ENCODE data around the gene GSS. TPM values are rescaled to one million over a fixed set of nuclear protein-coding genes. Genes with fewer than 3 reads are reported as not detected.
A peak's percentile ranks its signal among the peaks of the same experiment; 100 is the strongest.

GSS gene
- polyA plus RNA-seq, 3 donors, result 30.4 to 52.9 (median 34.0) TPM

GRCh38 chr20:34998331-34998950 lies 42.8 kb upstream of the GSS start:
- H3K27ac ChIP-seq (ENCODE audit: low read depth in 1 of 2, low read length in 2 of 2), result no peak overlapping the region
- peaks cover 0 to 2% (median 0%) of the 10 kb centered on the region in 7 donors for H3K9me3 Mint-ChIP-seq
- H3K4me1 ChIP-seq (ENCODE audit: control insufficient read depth in 1 of 2, insufficient read depth in 2 of 2, low read length in 2 of 2), result no peaks in the 10 kb centered on the region
- peak overlapping the region in 2 of 7 donors; percentile 27 to 67 for H3K27ac Mint-ChIP-seq
- no peak overlapping the region for H3K4me2 ChIP-seq (replicated peaks; ENCODE audit: extremely low read depth, low read length, poor library complexity, severe bottlenecking)
- peaks cover 82 to 98% of the 10 kb centered on the region in 2 donors for H3K36me3 ChIP-seq (replicated peaks in 1 of 2; ENCODE audit: control insufficient read depth in 1 of 2, insufficient read depth in 2 of 2, low read length in 2 of 2)
- no peak for DNase-seq
- H3K9me3 ChIP-seq (replicated peaks in 1 of 2; ENCODE audit: control insufficient read depth in 1 of 2, insufficient read depth in 1 of 2, low read length in 2 of 2), result no peaks in the 10 kb centered on the region
- H4K20me1 ChIP-seq (ENCODE audit: insufficient read depth, low read length), result peaks cover 22% of the 10 kb centered on the region
- H3K27me3 ChIP-seq (ENCODE audit: control insufficient read depth in 2 of 2, insufficient read depth in 2 of 2, low read length in 2 of 2), result no peaks in the 10 kb centered on the region
- H2AFZ ChIP-seq (ENCODE audit: insufficient read depth, low read depth, low read length, poor library complexity, severe bottlenecking), result no peak overlapping the region
- 98% methylated on average over 24 of the region's 28 CpGs for WGBS (ENCODE audit: insufficient coverage)
- intact Hi-C loops (cut with micrococcal nuclease), result no loop called here
- H3K27me3 Mint-ChIP-seq (ENCODE audit: low read depth in 3 of 3), result peaks cover 0 to 5% (median 0%) of the 10 kb centered on the region in 3 donors
- no peak for TF ChIP-seq CTCF (IDR thresholded peaks at IDR 0.05)
- no peaks in the 10 kb centered on the region for H3K79me2 ChIP-seq (ENCODE audit: insufficient read depth, low read length)
- no peak overlapping the region for H3K4me3 ChIP-seq (replicated peaks in 1 of 3; ENCODE audit: low read depth in 2 of 3, low read length in 3 of 3)
- H3K36me3 Mint-ChIP-seq, result peaks cover 88 to 98% of the 10 kb centered on the region in 2 donors
- H3K4me1 Mint-ChIP-seq, result no peaks in the 10 kb centered on the region
- H3K9ac ChIP-seq (ENCODE audit: insufficient read depth, low read length, poor library complexity, severe bottlenecking), result no peak overlapping the region
- H3K4me3 Mint-ChIP-seq, result no peak overlapping the region

GRCh38 chr20:34997774-34998173 lies 42.2 kb upstream of the GSS start:
- H3K4me3 ChIP-seq (replicated peaks in 1 of 3; ENCODE audit: low read depth in 2 of 3, low read length in 3 of 3), result no peak overlapping the region
- Mint-ChIP-seq H3K36me3 (peaks cover 82 to 94% of the 10 kb centered on the region in 2 donors), H3K9me3 (peaks cover 0 to 2% (median 0%) of the 10 kb centered on the region in 7 donors), H3K27ac (peak overlapping the region in 6 of 7 donors; percentile 10 to 77 (median 31)), H3K4me1 (no peaks in the 10 kb centered on the region), H3K4me3 (no peak overlapping the region), H3K27me3 (ENCODE audit: low read depth in 3 of 3) (peaks cover 0 to 5% (median 0%) of the 10 kb centered on the region in 3 donors)
- H3K36me3 ChIP-seq (replicated peaks in 1 of 2; ENCODE audit: control insufficient read depth in 1 of 2, insufficient read depth in 2 of 2, low read length in 2 of 2), result peaks cover 79 to 93% of the 10 kb centered on the region in 2 donors
- H2AFZ ChIP-seq (ENCODE audit: insufficient read depth, low read depth, low read length, poor library complexity, severe bottlenecking), result no peak overlapping the region
- H4K20me1 ChIP-seq (ENCODE audit: insufficient read depth, low read length), result peaks cover 18% of the 10 kb centered on the region
- no peak overlapping the region for H3K27ac ChIP-seq (ENCODE audit: low read depth in 1 of 2, low read length in 2 of 2)
- H3K9ac ChIP-seq (ENCODE audit: insufficient read depth, low read length, poor library complexity, severe bottlenecking), result no peak overlapping the region
- no peaks in the 10 kb centered on the region for H3K79me2 ChIP-seq (ENCODE audit: insufficient read depth, low read length)
- no peaks in the 10 kb centered on the region for H3K27me3 ChIP-seq (ENCODE audit: control insufficient read depth in 2 of 2, insufficient read depth in 2 of 2, low read length in 2 of 2)
- H3K9me3 ChIP-seq (replicated peaks in 1 of 2; ENCODE audit: control insufficient read depth in 1 of 2, insufficient read depth in 1 of 2, low read length in 2 of 2), result no peaks in the 10 kb centered on the region
- no peaks in the 10 kb centered on the region for H3K4me1 ChIP-seq (ENCODE audit: control insufficient read depth in 1 of 2, insufficient read depth in 2 of 2, low read length in 2 of 2)
- H3K4me2 ChIP-seq (replicated peaks; ENCODE audit: extremely low read depth, low read length, poor library complexity, severe bottlenecking), result no peak overlapping the region
- no peak for TF ChIP-seq CTCF (IDR thresholded peaks at IDR 0.05)
- intact Hi-C loops (cut with micrococcal nuclease), result no loop called here
- no peak for DNase-seq
- 100% methylated on average over 2 of the region's 2 CpGs for WGBS (ENCODE audit: insufficient coverage)

Data from CD14-positive monocyte (primary cell).